Activated effector memory CD4-positive, alpha-beta T cell treated with Interleukin-2 at 50 U/mL for 16 hours (primary cell): ENCODE data around the gene NAT14.
"Not testable (repeated sequence)": the region's sequence is repeated elsewhere in the genome, so short reads cannot be mapped to it uniquely, and the experiment has no call there.

Experiments
- DNase-seq: peaks from one replicate; pipeline ENCODE4 v3.0.0-alpha.2; 2020

Gene NAT14

DNA sequence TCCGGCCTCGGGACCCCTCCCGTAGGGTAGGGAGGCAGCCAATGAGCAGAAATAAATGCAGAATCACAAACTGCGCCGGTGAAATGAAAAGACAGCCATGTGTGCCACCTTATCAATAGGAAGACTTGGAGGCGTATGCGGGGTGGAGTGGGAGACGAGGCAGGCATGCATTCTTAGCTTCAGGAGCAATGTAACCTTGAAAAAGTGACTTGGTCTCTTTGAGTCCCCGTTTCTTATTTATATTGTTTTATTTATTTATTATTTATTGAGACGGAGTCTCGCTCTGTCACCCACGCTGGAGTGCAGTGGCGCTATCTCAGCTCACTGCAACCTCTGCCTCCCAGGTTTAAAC lies 19.2 kb downstream of the NAT14 start:
- DNase-seq, result no peak

GRCh38 chr19:55504981-55505380 lies 20.0 kb downstream of the NAT14 start:
- no peak for DNase-seq

DNA sequence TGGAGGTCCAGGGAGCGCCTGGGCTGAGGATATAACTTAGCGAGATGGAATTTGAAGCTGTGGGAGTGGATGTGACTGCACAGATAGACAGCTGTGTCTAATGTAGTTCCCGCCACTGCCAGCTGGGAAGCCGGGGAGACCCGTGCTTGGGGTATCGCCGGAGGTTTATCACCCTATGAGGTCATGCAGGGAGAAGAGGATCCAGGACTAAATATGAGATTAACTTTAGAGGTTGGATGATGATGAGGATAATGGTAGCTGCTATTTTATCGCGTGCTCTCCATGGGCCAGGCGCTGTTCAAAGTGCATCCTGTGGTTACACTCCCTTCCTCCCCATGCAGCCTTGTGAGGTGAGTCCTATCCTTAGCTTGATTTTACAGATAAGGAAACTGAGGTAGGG lies 23.1 kb downstream of the NAT14 start:
- DNase-seq, result no peak

GRCh38 chr19:55516878-55517620 lies 32.1 kb downstream of the NAT14 start:
- peak; percentile 79 for DNase-seq

- no peak for DNase-seq
Measured at GRCh38 chr19:55519451-55520311, 34.7 kb downstream of the NAT14 start.

- DNase-seq, result no peak
Measured at GRCh38 chr19:55520691-55521292, 35.8 kb downstream of the NAT14 start.

GRCh38 chr19:55525289-55526101 lies 40.5 kb downstream of the NAT14 start:
- no peak for DNase-seq

- no peak for DNase-seq
Measured at GRCh38 chr19:55526216-55527196, 41.5 kb downstream of the NAT14 start.

DNA sequence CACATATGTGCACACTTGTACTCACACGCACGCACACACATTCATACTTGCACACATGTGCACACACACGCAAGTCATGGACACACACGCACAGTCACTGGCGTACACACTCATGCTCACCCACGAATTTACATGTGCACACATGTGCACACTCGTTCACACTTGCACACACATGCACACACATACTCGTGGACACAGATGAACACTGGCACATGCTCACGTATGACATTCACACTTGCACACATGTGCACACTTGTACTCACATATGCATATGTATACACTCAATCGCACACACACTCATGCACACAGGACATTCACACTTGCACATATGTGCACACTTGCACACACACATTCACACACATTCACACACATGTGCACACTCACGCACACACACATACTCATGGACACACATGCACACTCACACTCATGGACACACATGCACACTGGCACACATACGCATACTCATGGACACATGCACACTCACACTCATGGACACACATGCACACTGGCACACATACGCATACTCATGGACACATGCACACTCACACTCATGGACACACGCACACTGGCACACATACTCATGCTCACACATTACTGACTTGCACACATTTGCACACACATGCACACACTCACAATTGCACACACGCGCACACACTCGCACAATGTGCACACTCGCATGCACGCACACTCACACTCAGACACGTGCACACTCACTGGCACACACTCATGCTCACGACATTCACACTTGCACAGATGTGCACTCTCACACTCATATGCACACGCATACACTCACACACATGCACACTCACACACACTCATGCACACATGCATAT lies 42.4 kb downstream of the NAT14 start:
- no peak for DNase-seq

DNA sequence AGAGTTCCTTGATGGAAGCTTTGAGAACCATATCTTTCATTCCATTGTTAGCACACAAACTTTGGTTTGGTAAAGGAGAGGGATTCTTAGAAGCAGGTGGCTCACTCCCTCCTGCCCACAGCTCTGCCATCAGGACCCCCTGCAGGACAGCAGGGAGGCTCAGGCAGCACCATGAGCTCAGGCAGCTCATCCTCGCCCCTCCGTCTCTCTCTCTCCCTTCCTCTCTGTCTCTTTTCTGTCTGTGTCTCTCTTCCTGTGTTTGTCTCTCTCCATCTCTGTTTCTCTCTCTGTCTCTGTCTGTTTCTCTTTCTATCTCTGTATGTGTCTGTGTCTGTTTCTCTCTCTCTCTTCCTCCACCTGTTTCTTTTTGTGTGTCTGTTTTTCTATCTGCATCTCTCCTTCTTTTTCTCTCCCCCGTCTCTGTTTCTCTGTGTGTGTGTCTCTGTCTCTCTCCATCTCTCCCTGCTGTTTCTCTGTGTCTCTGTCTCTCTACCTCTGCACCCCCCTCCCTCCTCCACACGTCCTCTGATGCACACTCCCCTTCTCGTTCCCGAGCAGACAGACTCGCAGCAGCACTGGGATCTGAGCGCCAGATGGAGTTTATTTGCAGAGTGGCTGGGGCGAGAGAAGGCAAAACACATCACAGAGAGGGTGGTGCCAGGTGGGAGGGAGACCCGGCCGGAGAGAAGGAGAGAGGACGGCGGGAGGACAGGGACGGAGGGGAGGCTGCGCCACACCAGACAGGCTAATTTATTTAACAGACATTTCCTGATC lies 43.2 kb downstream of the NAT14 start:
- no peak for DNase-seq

GRCh38 chr19:55529636-55530234 lies 44.7 kb downstream of the NAT14 start:
- no peak for DNase-seq

DNA sequence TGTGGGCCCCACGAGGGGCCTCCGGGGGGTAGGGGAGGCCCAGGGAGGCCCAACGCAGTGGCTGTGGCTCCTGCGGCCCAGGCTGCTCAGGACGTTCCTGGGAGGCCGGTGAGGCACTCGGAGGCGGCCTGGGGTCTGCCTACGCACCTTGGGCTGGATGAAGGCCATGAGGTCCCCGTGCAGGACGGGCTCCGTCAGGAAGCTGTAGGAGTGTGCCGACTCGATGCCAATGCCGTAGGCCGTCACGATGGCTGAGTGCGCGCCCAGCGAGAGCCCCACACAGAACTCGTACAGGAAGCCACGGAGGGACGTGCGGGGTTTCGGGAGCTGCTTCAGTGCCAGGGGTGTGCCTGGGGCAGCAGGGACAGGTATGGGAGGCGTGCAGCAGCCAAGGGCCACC lies 46.0 kb downstream of the NAT14 start:
- no peak for DNase-seq

GRCh38 chr19:55534280-55534679 lies 49.3 kb downstream of the NAT14 start:
- DNase-seq, result not testable (repeated sequence)

- DNase-seq, result no peak
Measured at GRCh38 chr19:55535173-55535964, 50.4 kb downstream of the NAT14 start.

- no peak for DNase-seq
Measured at GRCh38 chr19:55535965-55536350, 51.0 kb downstream of the NAT14 start.

DNA sequence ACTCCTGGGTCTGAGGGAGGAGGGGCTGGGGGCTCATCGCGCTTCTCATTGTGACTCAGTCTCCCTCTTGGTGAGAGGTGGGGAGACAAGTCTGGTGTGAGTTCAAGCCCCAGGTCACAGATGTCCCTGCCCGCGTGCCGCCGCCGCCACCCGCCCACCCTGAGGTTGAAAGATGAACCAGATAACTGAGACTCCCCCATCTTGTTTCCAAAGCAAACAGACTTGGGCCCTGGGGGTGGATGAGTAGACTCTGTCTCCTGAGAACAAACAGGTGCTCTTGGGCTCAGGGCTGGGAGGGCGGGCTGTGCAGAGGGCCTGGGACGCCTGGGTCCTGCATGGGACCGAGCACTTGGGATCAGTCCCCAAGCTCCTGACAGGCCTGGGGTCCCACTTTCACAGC lies 51.4 kb downstream of the NAT14 start:
- DNase-seq, result no peak
